HepG2 (cell line): ENCODE data around the gene TEKTIP1. TPM values are rescaled to one million over a fixed set of nuclear protein-coding genes. Genes with fewer than 3 reads are reported as not detected.

Experiments
- ATAC-seq: fragments of 200-7000 bp; cut with Tn5 transposase; 3 replicates; pipeline ENCODE4 v1.9.1; 2020; ENCODE audit warnings: mild to moderate bottlenecking, moderate library complexity
- BruUV-seq: library from RNA; stranded (reverse); fragments of 400-500 nt; replicated peaks from 2 replicates; lab custom pipeline; 2021; lab: Mats Ljungman, UMichigan
- CTCF ChIA-PET: fragments of 300-600 bp; formaldehyde crosslinking; extraction: SDS; loops from one replicate; lab custom pipeline; 2021; ENCODE audit warnings: low total read pairs, inconsistent platforms, low intra/inter-chr PET ratio; lab: Yijun Ruan, JAX
- POLR2A ChIA-PET: fragments of 350-600 bp; sonication (Branson Sonifier 250); formaldehyde crosslinking; loops from one replicate; lab custom pipeline; 2020; ENCODE audit warnings: antibody characterized with exemption, inconsistent platforms; lab: Yijun Ruan, JAX
- DNase-seq: peaks from one replicate; pipeline ENCODE4 v3.0.0-alpha.2; 2015; ENCODE audit warnings: low spot score
- FAIRE-seq: peaks from 3 replicates; lab custom pipeline; 2011; peaks lifted over from hg19 to GRCh38; lab: Jason Lieb, UNC
- H2AFZ ChIP-seq: one replicate; pipeline ENCODE4 v1.6.1; 2011; ENCODE audit warnings: low read length, inconsistent platforms
- H3K27ac ChIP-seq: fragments of 300-600 bp; 3 replicates; pipeline ENCODE4 v1.8.0; 2011; ENCODE audit warnings: mixed run types, mild to moderate bottlenecking, mixed read lengths, low read length, inconsistent platforms; ENCODE audit not compliant: insufficient read depth; ENCODE audit errors: extremely low read length
- H3K27me3 ChIP-seq, 2 experiments: fragments of 200-600 bp in 1 of 2; 2 replicates in 1 of 2; 3 replicates in 1 of 2; pipeline versions ENCODE4 v1.6.0 to v1.8.0; 2011; ENCODE audit warnings: low read length in 2 of 2, mild to moderate bottlenecking in 2 of 2, moderate library complexity in 2 of 2, inconsistent platforms in 1 of 2; ENCODE audit not compliant: insufficient read depth in 2 of 2, control insufficient read depth in 1 of 2
- H3K36me3 ChIP-seq, 2 experiments: fragments of 200-600 bp in 1 of 2; replicated peaks in 1 of 2; 2 replicates in 1 of 2; 3 replicates in 1 of 2; pipeline versions ENCODE4 v1.5.1 to v1.8.0; 2011; ENCODE audit warnings: low read length in 2 of 2, inconsistent platforms in 1 of 2; ENCODE audit not compliant: insufficient read depth in 2 of 2, control insufficient read depth in 1 of 2
- H3K4me1 ChIP-seq: 2 replicates; pipeline ENCODE4 v1.5.1; 2012; ENCODE audit warnings: low read length, inconsistent platforms; ENCODE audit not compliant: insufficient read depth
- H3K4me2 ChIP-seq: 2 replicates; pipeline ENCODE4 v1.6.0; 2011; ENCODE audit warnings: low read depth, low read length, inconsistent platforms
- H3K4me3 ChIP-seq, 3 experiments: fragments of 200-600 bp in 1 of 3; sonication (generic), shearing (Covaris generic) in 1 of 3; replicated peaks in 1 of 3; 2 replicates each; pipeline ENCODE4 v1.5.1; 2011 to 2016; ENCODE audit warnings: low read length in 3 of 3, inconsistent platforms in 2 of 3, low read depth in 2 of 3, mild to moderate bottlenecking in 2 of 3, control low read depth in 1 of 3, mixed read lengths in 1 of 3; ENCODE audit not compliant: insufficient read depth in 1 of 3
- H3K79me2 ChIP-seq: one replicate; pipeline ENCODE4 v1.6.1; 2011; ENCODE audit warnings: low read length, inconsistent platforms; ENCODE audit not compliant: insufficient read depth
- H3K9ac ChIP-seq: 2 replicates; pipeline ENCODE4 v1.6.0; 2011; ENCODE audit warnings: mild to moderate bottlenecking, low read depth, low read length, inconsistent platforms; ENCODE audit not compliant: insufficient read depth
- H3K9me3 ChIP-seq: 2 replicates; pipeline ENCODE4 v1.5.1; 2012; ENCODE audit warnings: mild to moderate bottlenecking, low read length
- H4K20me1 ChIP-seq: 2 replicates; pipeline ENCODE4 v1.6.0; 2011; ENCODE audit warnings: inconsistent platforms, mild to moderate bottlenecking, low read length, moderate library complexity; ENCODE audit not compliant: insufficient read depth
- AGO2 ChIP-seq: fragments of 200-400 bp; formaldehyde crosslinking; optimal IDR thresholded peaks from 2 replicates; pipeline ENCODE3; 2017; ENCODE audit warnings: mild to moderate bottlenecking, low read depth, low read length, moderate library complexity
- BATF2 ChIP-seq: sonication (generic); formaldehyde crosslinking; IDR thresholded peaks from 2 replicates; pipeline ENCODE4 v1.8.0; 2022; ENCODE audit warnings: mild to moderate bottlenecking, missing genetic modification reagents, moderate library complexity
- POLR2AphosphoS2 ChIP-seq: IDR thresholded peaks from 2 replicates; pipeline ENCODE4 v1.6.1; 2011; ENCODE audit warnings: low read depth, low read length, improper control_type of control experiment
- ZNF713 ChIP-seq: sonication (generic); formaldehyde crosslinking; IDR thresholded peaks from 2 replicates; pipeline ENCODE4 v1.4.0; 2020; ENCODE audit warnings: mild to moderate bottlenecking, missing genetic modification reagents
- WGBS: methylation state at CpG from one replicate; pipeline ENCODE4 v1.1.6; 2017; ENCODE audit warnings: low lambda C conversion rate; 5-methylcytosine and 5-hydroxymethylcytosine counted together
- in situ Hi-C: cut with HindIII; loops from 2 replicates; pipeline ENCODE4 v1.10.0; 2017; ENCODE audit warnings: low pct_unique_long_range_greater_than_20kb; ENCODE audit not compliant: extremely low pct_ligation_motif_present
- intact Hi-C: fragments of 100-400 bp; cut with micrococcal nuclease; formaldehyde crosslinking; loops from one replicate; pipeline ENCODE4 v1.10.0; 2022; ENCODE audit not compliant: unreplicated experiment
- polyA plus RNA-seq, 8 experiments: library from polyadenylated mRNA; depleted of rRNA in 3 of 8; stranded (reverse) in 7 of 8; unstranded in 1 of 8; fragments of >200 nt; fragmentation: Illumina TruSeq in 4 of 8; extraction: Trizol in 4 of 8; gene quantifications; 2 replicates each; pipeline versions ENCODE4 v1.2.1 to v1.2.3, GENCODE V29; 2011 to 2016; ENCODE audit warnings: low read depth in 4 of 8, missing spikeins in 1 of 8, mixed read lengths in 1 of 8; ENCODE audit not compliant: insufficient read depth in 1 of 8
- total RNA-seq, 5 experiments: library from RNA; depleted of rRNA; stranded (reverse); fragments of >200 nt; fragmentation: Illumina TruSeq; extraction: Trizol; gene quantifications; 2 replicates each; pipeline ENCODE4 v1.2.3, GENCODE V29; 2016; ENCODE audit warnings: low read depth in 1 of 5

Gene TEKTIP1
- total and polyA plus RNA-seq, 2 of the 13 experiments (the other 11 are each of a cell fraction or from before 2014, with no cell fraction given), result not detected

- Histone ChIP-seq H3K27ac (no peak overlapping the region), H3K9me3 (no peaks in the 10 kb centered on the region), H3K79me2 (no peaks in the 10 kb centered on the region), H3K36me3 (peaks cover 30 to 41% of the 10 kb centered on the region in 2 experiments), H3K27me3 (no peaks in the 10 kb centered on the region), H4K20me1 (0 out of 2 replicates have a peak, but pooled peaks cover 2% of the 10 kb centered on the region), H3K4me1 (no peaks in the 10 kb centered on the region), H3K9ac (no peak overlapping the region), H2AFZ (no peak overlapping the region), H3K4me3 (no peak overlapping the region), H3K4me2 (no peak overlapping the region)
- intact Hi-C loops, result no loop called here
- FAIRE-seq, result no peak
- ChIA-PET CTCF (no interaction called here), POLR2A (no interaction called here)
- 100% methylated on average over 7 of the region's 21 CpGs for WGBS
- BruUV-seq, result no TSS peak
- ATAC-seq, result no peak
- in situ Hi-C loops, result no loop called here
- TF ChIP-seq AGO2 (peak; percentile 17), BATF2 (no peak)
- no peak for DNase-seq
Observed at GRCh38 chr19:3527238-3527910, 11.6 kb upstream of the TEKTIP1 start.

GRCh38 chr19:3528080-3528479 is 10.9 kb upstream of the TEKTIP1 start:
- CTCF ChIA-PET, result no interaction called here
- H3K4me2 ChIP-seq, result no peak overlapping the region
- BruUV-seq, result no TSS peak
- no peak overlapping the region for H3K27ac ChIP-seq
- 0 out of 2 replicates have a peak, but pooled peaks cover 2% of the 10 kb centered on the region for H4K20me1 ChIP-seq
- no peaks in the 10 kb centered on the region for H3K27me3 ChIP-seq
- FAIRE-seq (no peak), ATAC-seq (no peak), DNase-seq (no peak)
- no peaks in the 10 kb centered on the region for H3K79me2 ChIP-seq
- no peaks in the 10 kb centered on the region for H3K9me3 ChIP-seq
- in situ Hi-C loops, result no loop called here
- H3K4me1 ChIP-seq, result no peaks in the 10 kb centered on the region
- 100% methylated on average over 11 of the region's 14 CpGs for whole genome bisulfite sequencing
- H3K4me3 ChIP-seq, result no peak overlapping the region
- POLR2A ChIA-PET, result no interaction called here
- intact Hi-C loops, result no loop called here
- no peak for TF ChIP-seq ZNF713 (CRISPR knock-in tag)
- TF ChIP-seq POLR2AphosphoS2, result no peak
- peak; percentile 31 for TF ChIP-seq AGO2
- no peak overlapping the region for H3K9ac ChIP-seq
- H2AFZ ChIP-seq, result no peak overlapping the region
- H3K36me3 ChIP-seq, result peaks cover 27 to 41% of the 10 kb centered on the region in 2 experiments
